Placental epithelial cell (primary cell): ENCODE measurements around the gene HNRNPAB. TPM values are rescaled to one million over a fixed set of nuclear protein-coding genes. Genes with fewer than 3 reads are reported as not detected.

Experiments used
- total RNA-seq: library from RNA; depleted of rRNA; stranded (reverse); fragments of >200 nt; gene quantifications from 2 replicates; pipeline ENCODE4 v1.2.3, GENCODE V29; 2012

HNRNPAB gene
- total RNA-seq = 36.1 and 46.3 TPM in 2 replicates

GRCh38 chr5:178204182-178204934 is at the start of gene HNRNPAB:
HNRNPAB (plus strand) TSS chr5:178204533; CDS start chr5:178204838, 305 bp downstream.

GRCh38 chr5:178187014-178187413 is 17.3 kb upstream of the HNRNPAB start, which contains the start of gene GMCL2:
GMCL2 (minus strand) TSS chr5:178187371; CDS start chr5:178187299, 72 bp downstream.

GRCh38 chr5:178232124-178232919 is 28.0 kb downstream of the HNRNPAB start, which contains the start of gene PHYKPL:
PHYKPL (minus strand) TSS chr5:178232802; CDS start chr5:178232550, 252 bp downstream.

Other genes with a start within 250 kb of the HNRNPAB start
- gene PROP1, start 208.3 kb upstream of the HNRNPAB start, total RNA-seq = not detected in 2 replicates
- gene N4BP3, start 91.0 kb upstream of the HNRNPAB start, total RNA-seq = 0.39 and 0.54 TPM in 2 replicates
- 13.3 and 21.0 TPM in 2 replicates for gene RMND5B, start 73.5 kb upstream of the HNRNPAB start, total RNA-seq
- gene NHP2, start 50.6 kb upstream of the HNRNPAB start, total RNA-seq = 55.4 and 145 TPM in 2 replicates
- not detected in 2 replicates for gene GMCL2, start 17.2 kb upstream of the HNRNPAB start, total RNA-seq
- 43.3 and 63.2 TPM in 2 replicates for gene PHYKPL, start 28.3 kb downstream of the HNRNPAB start, total RNA-seq